Measurements from ENCODE around the gene VENTX. TPM values are rescaled to one million over a fixed set of nuclear protein-coding genes. Genes with fewer than 3 reads are reported as not detected.

VENTX gene
- total and polyA plus RNA-seq, 2 experiments from 2014 or later = not detected

- H3K36me3 ChIP-seq (ENCODE audit: low read depth) = no peaks in the 10 kb centered on the region
- H3F3A ChIP-seq (ENCODE audit: insufficient read depth) = no peaks in the 10 kb centered on the region
- H3K4me3 ChIP-seq = no peak overlapping the region
- no peak overlapping the region for H2AFZ ChIP-seq
- H3K9me2 ChIP-seq (ENCODE audit: insufficient read depth) = no peaks in the 10 kb centered on the region
- DNase-seq = no peak
- 61 to 67% methylated on average over 14 to 15 of the region's 15 CpGs for WGBS, 2 experiments (ENCODE audit: low coverage in 1 of 2, low lambda C conversion rate in 2 of 2, missing lambda C conversion rate in 2 of 2)
- no peaks in the 10 kb centered on the region for H3K79me2 ChIP-seq (ENCODE audit: insufficient read depth)
- H3K4me2 ChIP-seq (ENCODE audit: unreplicated experiment) = no peak overlapping the region
- in situ Hi-C loops (cut with MboI) = no loop called here
- no peak overlapping the region for H3K9ac ChIP-seq
- H3K27ac ChIP-seq = no peak overlapping the region
- H3K27me3 ChIP-seq (replicated peaks; ENCODE audit: insufficient read depth) = peaks cover 64% of the 10 kb centered on the region
- no peaks in the 10 kb centered on the region for H3K9me3 ChIP-seq (ENCODE audit: low read depth)
- no peaks in the 10 kb centered on the region for H3K4me1 ChIP-seq (ENCODE audit: insufficient read depth)
- TF ChIP-seq EZH2 (IDR thresholded peaks at IDR 0.05; ENCODE audit: insufficient read depth, poor library complexity, severe bottlenecking) (no peak), EZH2phosphoT487 (IDR thresholded peaks at IDR 0.05; ENCODE audit: insufficient read depth, low read depth) (no peak)
- no peaks in the 10 kb centered on the region for H4K20me1 ChIP-seq (ENCODE audit: insufficient read depth)
These were observed 2.3 kb downstream of the VENTX start for GRCh38 chr10:133239990-133240389.

- Histone ChIP-seq H3K27me3 (replicated peaks; ENCODE audit: insufficient read depth) (peaks cover 54% of the 10 kb centered on the region), H3K9me3 (ENCODE audit: low read depth) (no peaks in the 10 kb centered on the region), H4K20me1 (ENCODE audit: insufficient read depth) (no peaks in the 10 kb centered on the region), H3K4me1 (ENCODE audit: insufficient read depth) (no peaks in the 10 kb centered on the region), H3K79me2 (ENCODE audit: insufficient read depth) (no peaks in the 10 kb centered on the region), H2AFZ (no peak overlapping the region), H3K9ac (no peak overlapping the region), H3K4me3 (no peak overlapping the region), H3K4me2 (ENCODE audit: unreplicated experiment) (no peak overlapping the region), H3F3A (ENCODE audit: insufficient read depth) (no peaks in the 10 kb centered on the region), H3K36me3 (ENCODE audit: low read depth) (no peaks in the 10 kb centered on the region), H3K27ac (no peak overlapping the region), H3K9me2 (ENCODE audit: insufficient read depth) (no peaks in the 10 kb centered on the region)
- WGBS, 2 experiments (ENCODE audit: low coverage in 1 of 2, low lambda C conversion rate in 2 of 2, missing lambda C conversion rate in 2 of 2) = 56% methylated on average over 24 to 25 of the region's 25 CpGs
- no peak for TF ChIP-seq EZH2phosphoT487 (IDR thresholded peaks at IDR 0.05; ENCODE audit: insufficient read depth, low read depth)
- no peak for TF ChIP-seq EZH2 (IDR thresholded peaks at IDR 0.05; ENCODE audit: insufficient read depth, poor library complexity, severe bottlenecking)
- DNase-seq = no peak
- in situ Hi-C loops (cut with MboI) = no loop called here
These were observed 4.0 kb downstream of the VENTX start for GRCh38 chr10:133241501-133242205.

GRCh38 chr10:133242611-133243356 is 5.1 kb downstream of the VENTX start:
- no peak overlapping the region for H3K9ac ChIP-seq
- no peak overlapping the region for H3K4me2 ChIP-seq (ENCODE audit: unreplicated experiment)
- TF ChIP-seq EZH2 (IDR thresholded peaks at IDR 0.05; ENCODE audit: insufficient read depth, poor library complexity, severe bottlenecking) = no peak
- no peak for TF ChIP-seq EZH2phosphoT487 (IDR thresholded peaks at IDR 0.05; ENCODE audit: insufficient read depth, low read depth)
- H3K36me3 ChIP-seq (ENCODE audit: low read depth) = no peaks in the 10 kb centered on the region
- 55 to 59% methylated on average over 27 of the region's 27 CpGs for WGBS, 2 experiments (ENCODE audit: low coverage in 1 of 2, low lambda C conversion rate in 2 of 2, missing lambda C conversion rate in 2 of 2)
- no peaks in the 10 kb centered on the region for H3K9me3 ChIP-seq (ENCODE audit: low read depth)
- H3K4me3 ChIP-seq = no peak overlapping the region
- DNase-seq = peak; percentile 74
- in situ Hi-C loops (cut with MboI) = no loop called here
- H3K4me1 ChIP-seq (ENCODE audit: insufficient read depth) = no peaks in the 10 kb centered on the region
- no peaks in the 10 kb centered on the region for H3K9me2 ChIP-seq (ENCODE audit: insufficient read depth)
- H3F3A ChIP-seq (ENCODE audit: insufficient read depth) = no peaks in the 10 kb centered on the region
- H4K20me1 ChIP-seq (ENCODE audit: insufficient read depth) = no peaks in the 10 kb centered on the region
- H3K79me2 ChIP-seq (ENCODE audit: insufficient read depth) = no peaks in the 10 kb centered on the region
- peaks cover 42% of the 10 kb centered on the region for H3K27me3 ChIP-seq (replicated peaks; ENCODE audit: insufficient read depth)
- no peak overlapping the region for H3K27ac ChIP-seq
- H2AFZ ChIP-seq = no peak overlapping the region

GRCh38 chr10:133243593-133243992 is 5.9 kb downstream of the VENTX start:
- Histone ChIP-seq H3K9me3 (ENCODE audit: low read depth) (no peaks in the 10 kb centered on the region), H3K36me3 (ENCODE audit: low read depth) (no peaks in the 10 kb centered on the region), H3K4me2 (ENCODE audit: unreplicated experiment) (no peak overlapping the region), H2AFZ (no peak overlapping the region), H3K9ac (no peak overlapping the region), H3K27ac (no peak overlapping the region), H3K9me2 (ENCODE audit: insufficient read depth) (no peaks in the 10 kb centered on the region), H3K4me1 (ENCODE audit: insufficient read depth) (no peaks in the 10 kb centered on the region), H3F3A (ENCODE audit: insufficient read depth) (no peaks in the 10 kb centered on the region), H4K20me1 (ENCODE audit: insufficient read depth) (no peaks in the 10 kb centered on the region), H3K4me3 (no peak overlapping the region), H3K79me2 (ENCODE audit: insufficient read depth) (no peaks in the 10 kb centered on the region), H3K27me3 (replicated peaks; ENCODE audit: insufficient read depth) (peaks cover 34% of the 10 kb centered on the region)
- WGBS, 2 experiments (ENCODE audit: low coverage in 1 of 2, low lambda C conversion rate in 2 of 2, missing lambda C conversion rate in 2 of 2) = 46 to 47% methylated on average over 14 of the region's 14 CpGs
- in situ Hi-C loops (cut with MboI) = no loop called here
- no peak for TF ChIP-seq EZH2 (IDR thresholded peaks at IDR 0.05; ENCODE audit: insufficient read depth, poor library complexity, severe bottlenecking)
- TF ChIP-seq EZH2phosphoT487 (IDR thresholded peaks at IDR 0.05; ENCODE audit: insufficient read depth, low read depth) = no peak
- no peak for DNase-seq

All from GM23248 (cell line).